ENCODE data around the gene TMC4. TPM values are rescaled to one million over a fixed set of nuclear protein-coding genes. Genes with fewer than 3 reads are reported as not detected.

The TMC4 gene
- total and polyA plus RNA-seq, 2 donors (not counting 1 experiment from before 2014, with no cell fraction given) = not detected

DNA sequence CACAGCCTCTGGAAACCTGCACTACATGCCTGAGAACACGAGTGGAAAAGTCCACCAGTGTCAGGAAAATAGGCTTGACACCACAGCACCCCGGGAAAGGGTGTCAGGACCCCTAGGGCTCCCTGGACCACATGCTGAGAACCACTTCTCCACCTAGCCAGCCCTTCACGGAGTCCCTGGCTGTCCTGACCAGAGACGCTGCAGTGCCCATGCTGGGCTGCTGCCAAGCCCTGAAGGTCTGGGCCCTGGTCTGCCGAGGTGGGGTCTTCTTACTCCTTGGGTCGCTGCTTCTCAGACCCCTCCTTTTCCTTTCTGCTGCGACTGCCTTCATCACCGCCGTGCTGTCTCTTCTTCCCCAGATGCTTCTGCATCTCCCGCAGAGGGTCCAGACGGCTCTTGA, 16.5 kb downstream of the TMC4 start:
- Histone ChIP-seq H3K79me2 (ENCODE audit: control insufficient read depth, insufficient read depth, low read length) (peaks cover 27% of the 10 kb centered on the region), H3K4me2 (replicated peaks; ENCODE audit: low read depth, low read length, poor library complexity, severe bottlenecking) (no peak overlapping the region), H2AFZ (ENCODE audit: insufficient read depth, low read depth, low read length, poor library complexity, severe bottlenecking) (no peak overlapping the region), H3K27ac (ENCODE audit: low read length in 2 of 2) (no peak overlapping the region), H3K36me3 (replicated peaks in 1 of 2; ENCODE audit: control extremely low read depth in 1 of 2, control insufficient read depth in 1 of 2, extremely low read depth in 1 of 2, insufficient read depth in 2 of 2, low read length in 1 of 2) (peaks cover 2 to 59% of the 10 kb centered on the region in 2 experiments), H3K27me3 (replicated peaks in 1 of 4; ENCODE audit: control extremely low read depth in 1 of 4, control insufficient read depth in 3 of 4, insufficient read depth in 4 of 4, low read length in 3 of 4) (no peaks in the 10 kb centered on the region), H3K9ac (ENCODE audit: low read length) (no peak overlapping the region), H4K20me1 (ENCODE audit: control insufficient read depth, insufficient read depth, low read length, poor library complexity, severe bottlenecking) (peaks cover 64% of the 10 kb centered on the region), H3K4me3 (ENCODE audit: control extremely low read depth in 1 of 5, extremely low read depth in 1 of 5, insufficient read depth in 1 of 5, low read depth in 2 of 5, low read length in 4 of 5) (no peak overlapping the region), H3K9me3 (ENCODE audit: control extremely low read depth in 1 of 3, control insufficient read depth in 2 of 3, insufficient read depth in 1 of 3, low read length in 2 of 3) (no peaks in the 10 kb centered on the region), H3K4me1 (ENCODE audit: control insufficient read depth in 2 of 2, insufficient read depth in 2 of 2, low read length in 2 of 2) (peaks cover 19 to 28% of the 10 kb centered on the region in 2 donors)
- POLR2A ChIA-PET = no interaction called here
- no peaks in the 10 kb centered on the region for H3K9me3 Mint-ChIP-seq (ENCODE audit: insufficient read depth)
- ATAC-seq (ENCODE audit: low read depth) (no peak), DNase-seq (no peak)
- WGBS (ENCODE audit: insufficient coverage) = 94% methylated on average over 7 of the region's 11 CpGs
- CTCF ChIA-PET = no interaction called here
- no peaks in the 10 kb centered on the region for H3K27me3 Mint-ChIP-seq
- H3K27ac Mint-ChIP-seq = peak overlapping the region; percentile 6
- H3K4me1 Mint-ChIP-seq = peaks cover 33% of the 10 kb centered on the region
- no peak overlapping the region for H3K4me3 Mint-ChIP-seq
- intact Hi-C loops (cut with micrococcal nuclease) = no loop called here
- TF ChIP-seq, protein P1, sequence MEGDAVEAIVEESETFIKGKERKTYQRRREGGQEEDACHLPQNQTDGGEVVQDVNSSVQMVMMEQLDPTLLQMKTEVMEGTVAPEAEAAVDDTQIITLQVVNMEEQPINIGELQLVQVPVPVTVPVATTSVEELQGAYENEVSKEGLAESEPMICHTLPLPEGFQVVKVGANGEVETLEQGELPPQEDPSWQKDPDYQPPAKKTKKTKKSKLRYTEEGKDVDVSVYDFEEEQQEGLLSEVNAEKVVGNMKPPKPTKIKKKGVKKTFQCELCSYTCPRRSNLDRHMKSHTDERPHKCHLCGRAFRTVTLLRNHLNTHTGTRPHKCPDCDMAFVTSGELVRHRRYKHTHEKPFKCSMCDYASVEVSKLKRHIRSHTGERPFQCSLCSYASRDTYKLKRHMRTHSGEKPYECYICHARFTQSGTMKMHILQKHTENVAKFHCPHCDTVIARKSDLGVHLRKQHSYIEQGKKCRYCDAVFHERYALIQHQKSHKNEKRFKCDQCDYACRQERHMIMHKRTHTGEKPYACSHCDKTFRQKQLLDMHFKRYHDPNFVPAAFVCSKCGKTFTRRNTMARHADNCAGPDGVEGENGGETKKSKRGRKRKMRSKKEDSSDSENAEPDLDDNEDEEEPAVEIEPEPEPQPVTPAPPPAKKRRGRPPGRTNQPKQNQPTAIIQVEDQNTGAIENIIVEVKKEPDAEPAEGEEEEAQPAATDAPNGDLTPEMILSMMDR (IDR thresholded peaks at IDR 0.05) = no peak

DNA sequence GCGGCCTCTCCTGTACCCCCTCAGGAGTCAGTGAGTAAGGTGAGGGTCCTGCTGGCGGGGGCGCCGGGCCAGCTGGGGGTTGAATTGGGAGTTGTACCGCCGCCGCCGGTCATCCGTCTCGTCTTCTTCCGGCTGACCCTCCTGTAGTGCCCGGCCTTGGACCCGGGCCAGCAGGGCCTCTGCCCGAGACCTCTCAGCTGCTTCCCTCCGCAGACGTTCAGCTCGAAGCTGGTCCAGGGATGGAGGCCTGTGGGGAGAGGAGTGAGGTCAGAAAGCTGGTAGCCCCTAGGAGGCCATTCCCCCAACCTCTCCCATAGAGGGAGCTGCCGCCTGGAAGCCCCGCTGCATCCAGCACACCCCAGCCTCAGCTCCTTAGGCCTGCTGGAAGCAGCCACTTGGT, 17.3 kb downstream of the TMC4 start:
- Histone ChIP-seq H3K9ac (ENCODE audit: low read length) (no peak overlapping the region), H3K27me3 (replicated peaks in 1 of 4; ENCODE audit: control extremely low read depth in 1 of 4, control insufficient read depth in 3 of 4, insufficient read depth in 4 of 4, low read length in 3 of 4) (no peaks in the 10 kb centered on the region), H3K4me1 (ENCODE audit: control insufficient read depth in 2 of 2, insufficient read depth in 2 of 2, low read length in 2 of 2) (peaks cover 16 to 20% of the 10 kb centered on the region in 2 donors), H3K9me3 (ENCODE audit: control extremely low read depth in 1 of 3, control insufficient read depth in 2 of 3, insufficient read depth in 1 of 3, low read length in 2 of 3) (no peaks in the 10 kb centered on the region), H3K27ac (ENCODE audit: low read length in 2 of 2) (no peak overlapping the region), H3K36me3 (replicated peaks in 1 of 2; ENCODE audit: control extremely low read depth in 1 of 2, control insufficient read depth in 1 of 2, extremely low read depth in 1 of 2, insufficient read depth in 2 of 2, low read length in 1 of 2) (peaks cover 2 to 62% of the 10 kb centered on the region in 2 experiments), H3K79me2 (ENCODE audit: control insufficient read depth, insufficient read depth, low read length) (peaks cover 25% of the 10 kb centered on the region), H4K20me1 (ENCODE audit: control insufficient read depth, insufficient read depth, low read length, poor library complexity, severe bottlenecking) (peaks cover 69% of the 10 kb centered on the region), H3K4me3 (ENCODE audit: control extremely low read depth in 1 of 5, extremely low read depth in 1 of 5, insufficient read depth in 1 of 5, low read depth in 2 of 5, low read length in 4 of 5) (no peak overlapping the region), H2AFZ (ENCODE audit: insufficient read depth, low read depth, low read length, poor library complexity, severe bottlenecking) (no peak overlapping the region), H3K4me2 (replicated peaks; ENCODE audit: low read depth, low read length, poor library complexity, severe bottlenecking) (no peak overlapping the region)
- no peak overlapping the region for H3K27ac Mint-ChIP-seq
- 91% methylated on average over 15 of the region's 19 CpGs for WGBS (ENCODE audit: insufficient coverage)
- ATAC-seq (ENCODE audit: low read depth) (no peak), DNase-seq (no peak)
- intact Hi-C loops (cut with micrococcal nuclease) = no loop called here
- H3K4me1 Mint-ChIP-seq = peaks cover 29% of the 10 kb centered on the region
- H3K27me3 Mint-ChIP-seq = no peaks in the 10 kb centered on the region
- H3K9me3 Mint-ChIP-seq (ENCODE audit: insufficient read depth) = no peaks in the 10 kb centered on the region
- ChIA-PET CTCF (interaction anchor here (0.6 to 0.9 kb wide), 2 partner anchors 19 to 37 kb away, joined by 3 read pairs; partner anchors contain the start of gene CNOT3), POLR2A (interaction anchor here (0.6 kb wide), 1 partner anchor 26 kb away, joined by 6 read pairs; no protein-coding TSS in a partner anchor)
- no peak overlapping the region for H3K4me3 Mint-ChIP-seq
- TF ChIP-seq, protein P1 (IDR thresholded peaks at IDR 0.05) = no peak
- no peak for TF ChIP-seq EZH2 (IDR thresholded peaks at IDR 0.05; ENCODE audit: borderline replicate concordance, insufficient read depth, low read depth, low read length, poor library complexity, severe bottlenecking)

Data from B cell (primary cell).